Femur (tissue), 1 donor: Measurements from ENCODE around the gene FAM200A.
"Not testable (repeated sequence)": the region's sequence is repeated elsewhere in the genome, so short reads cannot be mapped to it uniquely, and the experiment has no call there.

Experiments
- DNase-seq: peaks from one replicate; pipeline ENCODE4 v3.0.0-alpha.2; 2017

FAM200A gene

GRCh38 chr7:99551767-99552463, at the start of gene FAM200A:
Gene FAM200A (minus strand): TSS chr7:99552114. CDS start chr7:99548407, 3,707 bp downstream.
- DNase-seq, result peak; percentile 95

DNA sequence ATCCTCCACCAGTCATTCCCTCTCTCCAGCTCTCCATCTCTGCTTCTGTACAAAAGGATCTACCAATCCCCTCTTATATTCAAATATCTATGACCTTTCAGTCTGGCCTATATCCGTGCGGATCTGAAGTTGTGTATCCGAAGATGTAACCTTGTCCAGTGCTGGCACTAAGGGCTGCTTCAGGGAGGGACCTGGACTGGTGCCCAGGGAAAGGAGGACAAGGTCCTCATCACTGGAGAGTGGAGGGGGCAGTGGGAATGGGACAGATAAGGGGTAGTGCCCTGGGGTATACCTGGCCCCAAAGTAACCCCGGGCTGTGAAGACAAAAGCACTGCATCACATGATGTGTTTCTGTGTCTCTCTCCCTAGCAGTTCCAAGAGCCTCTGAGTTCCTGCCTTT, 47.9 kb upstream of the FAM200A start:
- DNase-seq, result no peak

- no peak for DNase-seq
Measured at GRCh38 chr7:99597762-99598501, 46.0 kb upstream of the FAM200A start, which contains the start of gene TMEM225B. Gene TMEM225B (plus strand): TSS chr7:99598267. CDS start chr7:99604389, 6,122 bp downstream.

- no peak for DNase-seq
Measured at GRCh38 chr7:99596408-99596955, 44.6 kb upstream of the FAM200A start.

DNA sequence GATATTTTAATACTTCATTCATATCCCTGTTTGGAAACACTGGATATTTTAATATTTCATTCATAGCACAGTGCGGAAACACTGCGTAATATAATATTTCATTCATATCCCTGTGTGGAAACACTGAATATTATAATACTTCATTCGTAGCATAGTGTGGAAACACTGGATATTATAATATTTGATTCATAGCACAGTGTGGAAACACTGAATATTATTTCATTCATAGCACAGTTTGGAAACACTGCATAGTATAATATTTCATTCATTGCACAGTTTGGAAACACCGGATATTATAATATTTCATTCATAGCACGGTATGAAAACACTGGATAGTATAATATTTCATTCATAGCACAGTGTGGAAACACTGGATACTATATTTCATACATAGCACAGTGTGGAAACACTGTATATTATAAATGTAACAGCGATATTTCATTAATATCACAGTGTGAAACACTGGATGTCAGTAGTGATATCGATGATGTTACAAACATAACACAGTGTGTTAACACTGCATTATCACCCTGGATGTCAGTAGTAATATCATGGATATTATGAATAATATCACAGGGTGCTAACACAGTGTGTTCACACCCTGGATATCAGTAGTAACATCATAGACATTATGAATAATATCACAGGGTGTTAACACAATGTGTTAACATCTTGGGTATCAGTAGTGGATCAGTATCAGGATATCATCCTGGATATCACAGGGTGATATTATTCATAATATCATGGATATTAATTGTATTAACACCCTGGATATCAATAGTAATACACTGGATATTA, 43.2 kb upstream of the FAM200A start:
- no peak for DNase-seq

GRCh38 chr7:99588868-99589267, 37.0 kb upstream of the FAM200A start:
- no peak for DNase-seq

- not testable (repeated sequence) for DNase-seq
Measured at GRCh38 chr7:99580778-99581332, 28.9 kb upstream of the FAM200A start.

GRCh38 chr7:99579956-99580777, 28.3 kb upstream of the FAM200A start:
- DNase-seq, result peak; percentile 63

GRCh38 chr7:99579281-99579955, 27.5 kb upstream of the FAM200A start:
- DNase-seq, result no peak

- DNase-seq, result no peak
Measured at GRCh38 chr7:99576251-99576650, 24.3 kb upstream of the FAM200A start.

GRCh38 chr7:99573257-99573656, 21.3 kb upstream of the FAM200A start:
- DNase-seq, result no peak

GRCh38 chr7:99571768-99572167, 19.9 kb upstream of the FAM200A start:
- DNase-seq, result no peak

DNA sequence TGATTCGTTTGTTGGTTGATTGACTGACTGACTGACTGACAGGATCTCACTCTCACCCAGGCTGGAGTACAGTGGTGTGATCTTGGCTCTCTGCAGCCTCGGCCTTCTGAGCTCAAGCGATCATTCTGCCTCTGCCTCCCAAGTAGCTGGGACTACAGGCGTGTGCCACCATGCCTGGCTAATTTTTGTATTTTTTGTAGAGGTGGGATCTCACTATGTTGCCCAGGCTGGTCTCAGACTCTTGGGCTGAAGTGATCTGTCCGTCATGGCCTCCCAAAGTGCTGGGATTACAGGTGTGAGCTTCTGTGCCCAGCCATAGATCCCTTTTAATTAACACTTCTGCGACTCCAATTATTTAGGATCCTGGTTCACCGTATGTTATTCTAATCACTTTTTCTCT, 16.9 kb upstream of the FAM200A start:
- DNase-seq, result not testable (repeated sequence)

GRCh38 chr7:99563650-99564049, 11.7 kb upstream of the FAM200A start:
- no peak for DNase-seq

GRCh38 chr7:99562832-99563231, 10.9 kb upstream of the FAM200A start:
- DNase-seq, result no peak

DNA sequence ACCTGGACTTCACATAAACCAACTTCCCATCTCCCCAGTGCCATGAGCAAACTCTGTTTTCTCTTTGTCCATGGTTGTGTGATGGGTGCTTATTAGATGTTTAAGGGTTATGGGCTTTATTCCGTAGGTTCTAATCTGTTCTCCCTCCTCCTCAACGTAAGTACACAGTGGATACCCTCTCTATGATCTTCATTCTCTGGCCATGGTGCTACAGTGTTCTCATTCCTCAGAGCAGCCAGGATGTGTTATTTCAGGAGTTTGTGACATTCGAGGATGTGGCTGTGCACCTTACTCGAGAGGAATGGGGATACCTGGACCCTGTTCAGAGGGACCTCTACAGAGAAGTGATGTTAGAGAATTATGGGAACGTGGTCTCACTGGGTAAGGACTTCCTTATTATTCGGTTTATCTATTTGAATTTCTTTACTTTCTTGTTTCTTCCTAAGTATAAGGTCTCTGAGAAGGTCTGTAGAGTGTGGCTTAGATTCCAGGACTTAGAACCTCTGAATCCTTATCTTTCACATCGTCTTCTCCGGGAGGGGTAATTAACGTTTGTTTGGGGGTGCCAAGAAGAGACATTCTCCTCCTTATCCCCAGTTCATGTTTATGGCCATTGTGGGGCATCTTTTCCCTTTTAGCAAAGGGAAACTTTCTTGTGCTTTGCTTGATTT, 10.3 kb upstream of the FAM200A start:
- no peak for DNase-seq

DNA sequence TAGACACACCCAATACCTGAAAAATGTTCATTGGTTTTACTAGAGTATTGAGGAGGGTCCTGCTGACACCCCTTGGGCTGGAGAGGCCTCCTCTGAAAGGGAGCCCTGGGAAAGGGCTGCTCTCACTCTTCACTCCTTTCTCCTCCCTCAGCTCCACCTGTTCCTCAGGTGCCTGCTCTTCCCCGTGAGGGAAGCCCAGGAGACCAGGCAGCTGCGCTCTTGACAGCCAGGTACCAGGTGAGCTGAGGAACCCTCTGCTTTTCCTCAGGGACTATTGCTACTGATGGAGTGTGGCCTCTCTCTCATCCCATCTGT, 9.8 kb upstream of the FAM200A start:
- DNase-seq, result no peak

- no peak for DNase-seq
Measured at GRCh38 chr7:99560834-99561736, 9.2 kb upstream of the FAM200A start.

- no peak for DNase-seq
Measured at GRCh38 chr7:99559175-99559915, 7.4 kb upstream of the FAM200A start.
